ENCODE measurements around the gene HEATR9.

Gene HEATR9

GRCh38 chr17:35912942-35913341 lies 44.3 kb upstream of the HEATR9 start:
- no peak overlapping the region for H3K4me3 ChIP-seq (ENCODE audit: low read depth, low read length)
- no peaks in the 10 kb centered on the region for H3K27me3 ChIP-seq (replicated peaks)
- DNase-seq = no peak
- in situ Hi-C loops (cut with HindIII; ENCODE audit: low pct_ligation_motif_present, low sequenced_read_pairs) = no loop called here
- no peak for TF ChIP-seq CTCF (IDR thresholded peaks at IDR 0.05; ENCODE audit: low read depth, low read length, missing control alignments)
- H3K27ac ChIP-seq = no peak overlapping the region
- H3K36me3 ChIP-seq (replicated peaks) = no peaks in the 10 kb centered on the region

GRCh38 chr17:35912339-35912912 lies 43.7 kb upstream of the HEATR9 start:
- in situ Hi-C loops (cut with HindIII; ENCODE audit: low pct_ligation_motif_present, low sequenced_read_pairs) = no loop called here
- DNase-seq = no peak
- no peak for TF ChIP-seq CTCF (IDR thresholded peaks at IDR 0.05; ENCODE audit: low read depth, low read length, missing control alignments)
- H3K36me3 ChIP-seq (replicated peaks) = no peaks in the 10 kb centered on the region
- H3K4me3 ChIP-seq (ENCODE audit: low read depth, low read length) = no peak overlapping the region
- no peaks in the 10 kb centered on the region for H3K27me3 ChIP-seq (replicated peaks)
- H3K27ac ChIP-seq = no peak overlapping the region

GRCh38 chr17:35909408-35909807 lies 40.7 kb upstream of the HEATR9 start:
- in situ Hi-C loops (cut with HindIII; ENCODE audit: low pct_ligation_motif_present, low sequenced_read_pairs) = no loop called here
- Histone ChIP-seq H3K27me3 (replicated peaks) (no peaks in the 10 kb centered on the region), H3K27ac (no peak overlapping the region), H3K4me3 (ENCODE audit: low read depth, low read length) (no peak overlapping the region), H3K36me3 (replicated peaks) (no peaks in the 10 kb centered on the region)
- DNase-seq = no peak
- no peak for TF ChIP-seq CTCF (IDR thresholded peaks at IDR 0.05; ENCODE audit: low read depth, low read length, missing control alignments)

GRCh38 chr17:35907691-35908090 lies 39.0 kb upstream of the HEATR9 start:
- H3K4me3 ChIP-seq (ENCODE audit: low read depth, low read length) = no peak overlapping the region
- H3K36me3 ChIP-seq (replicated peaks) = no peaks in the 10 kb centered on the region
- TF ChIP-seq CTCF (IDR thresholded peaks at IDR 0.05; ENCODE audit: low read depth, low read length, missing control alignments) = no peak
- in situ Hi-C loops (cut with HindIII; ENCODE audit: low pct_ligation_motif_present, low sequenced_read_pairs) = no loop called here
- DNase-seq = no peak
- H3K27ac ChIP-seq = no peak overlapping the region
- no peaks in the 10 kb centered on the region for H3K27me3 ChIP-seq (replicated peaks)

GRCh38 chr17:35906926-35907637 lies 38.4 kb upstream of the HEATR9 start:
- no peaks in the 10 kb centered on the region for H3K27me3 ChIP-seq (replicated peaks)
- H3K27ac ChIP-seq = no peak overlapping the region
- no peak for TF ChIP-seq CTCF (IDR thresholded peaks at IDR 0.05; ENCODE audit: low read depth, low read length, missing control alignments)
- no peak overlapping the region for H3K4me3 ChIP-seq (ENCODE audit: low read depth, low read length)
- in situ Hi-C loops (cut with HindIII; ENCODE audit: low pct_ligation_motif_present, low sequenced_read_pairs) = no loop called here
- DNase-seq = no peak
- no peaks in the 10 kb centered on the region for H3K36me3 ChIP-seq (replicated peaks)
